Neural progenitor cell (in vitro differentiated cells): ENCODE measurements around the gene RASSF3. TPM values are rescaled to one million over a fixed set of nuclear protein-coding genes. Genes with fewer than 3 reads are reported as not detected.

ENCODE experiments used
- DNase-seq: peaks from one replicate; pipeline ENCODE4 v3.0.0-alpha.2; 2016; ENCODE audit warnings: low spot score
- H2AFZ ChIP-seq: fragments of 200-600 bp; sonication (generic); replicated peaks from 2 replicates; pipeline ENCODE4 v1.6.1; 2016; ENCODE audit warnings: antibody characterized with exemption
- H3F3A ChIP-seq: fragments of 200-600 bp; sonication (generic); 2 replicates; pipeline ENCODE4 v1.6.1; 2016; ENCODE audit warnings: antibody characterized with exemption, low read depth
- H3K27ac ChIP-seq: fragments of 200-600 bp; sonication (generic); 2 replicates; pipeline ENCODE4 v1.5.1; 2016; ENCODE audit warnings: mild to moderate bottlenecking
- H3K27me3 ChIP-seq: fragments of 200-600 bp; sonication (generic); 2 replicates; pipeline ENCODE4 v1.6.1; 2016; ENCODE audit warnings: mild to moderate bottlenecking, moderate library complexity
- H3K36me3 ChIP-seq: fragments of 200-600 bp; sonication (generic); 2 replicates; pipeline ENCODE4 v1.5.1; 2016
- H3K4me1 ChIP-seq: fragments of 200-600 bp; sonication (generic); 2 replicates; pipeline ENCODE4 v1.6.1; 2016; ENCODE audit warnings: mixed run types
- H3K4me2 ChIP-seq: fragments of 200-600 bp; sonication (generic); 2 replicates; pipeline ENCODE4 v1.6.1; 2016
- H3K4me3 ChIP-seq: fragments of 200-600 bp; sonication (generic); 2 replicates; pipeline ENCODE4 v1.5.1; 2016
- H3K79me2 ChIP-seq: fragments of 200-600 bp; sonication (generic); 2 replicates; pipeline ENCODE4 v1.6.1; 2016; ENCODE audit warnings: low read depth
- H3K9ac ChIP-seq: fragments of 200-600 bp; sonication (generic); 2 replicates; pipeline ENCODE4 v1.6.1; 2016
- H3K9me3 ChIP-seq: fragments of 200-600 bp; sonication (generic); 2 replicates; pipeline ENCODE4 v1.5.1; 2016; ENCODE audit warnings: low read depth
- H4K20me1 ChIP-seq: fragments of 200-600 bp; sonication (generic); 2 replicates; pipeline ENCODE4 v1.6.1; 2016; ENCODE audit warnings: low read depth
- H3K27ac Mint-ChIP-seq: 3 replicates; pipeline ENCODE4 v1.8.0; 2021; ENCODE audit warnings: mixed read lengths
- H3K27me3 Mint-ChIP-seq: 2 replicates; pipeline ENCODE4 v1.8.0; 2022; ENCODE audit warnings: low read depth, mild to moderate bottlenecking, inconsistent platforms, moderate library complexity, mixed read lengths; ENCODE audit not compliant: insufficient read depth
- H3K36me3 Mint-ChIP-seq: 3 replicates; pipeline ENCODE4 v1.8.0; 2021; ENCODE audit warnings: mixed read lengths
- H3K4me1 Mint-ChIP-seq: 3 replicates; pipeline ENCODE4 v1.8.0; 2021; ENCODE audit warnings: mixed read lengths
- H3K4me3 Mint-ChIP-seq: 3 replicates; pipeline ENCODE4 v1.8.0; 2021; ENCODE audit warnings: mild to moderate bottlenecking, moderate library complexity, mixed read lengths
- H3K9me3 Mint-ChIP-seq: 3 replicates; pipeline ENCODE4 v1.8.0; 2020; ENCODE audit warnings: mixed read lengths
- EZH2 ChIP-seq: fragments of 200-600 bp; sonication (generic); IDR thresholded peaks from 2 replicates; pipeline ENCODE4 v1.6.1; 2017; ENCODE audit warnings: antibody characterized with exemption, mild to moderate bottlenecking, moderate library complexity
- EZH2phosphoT487 ChIP-seq: fragments of 200-600 bp; sonication (generic); IDR thresholded peaks from 2 replicates; pipeline ENCODE4 v1.6.1; 2017; ENCODE audit warnings: antibody characterized with exemption
- total RNA-seq: library from RNA; depleted of rRNA; stranded (reverse); fragments of >200 nt; gene quantifications from 2 replicates; pipeline ENCODE4 v1.2.3, GENCODE V29; 2015; ENCODE audit warnings: low replicate concordance
- TF ChIP-seq, protein P1 (sequence below): fragments of 200-600 bp; sonication (generic); IDR thresholded peaks from 2 replicates; pipeline ENCODE4 v1.5.1; 2017; ENCODE audit warnings: antibody characterized with exemption, mild to moderate bottlenecking

RASSF3 gene
- total RNA-seq, 1 donor from 2014 or later, result 14.5 TPM

DNA sequence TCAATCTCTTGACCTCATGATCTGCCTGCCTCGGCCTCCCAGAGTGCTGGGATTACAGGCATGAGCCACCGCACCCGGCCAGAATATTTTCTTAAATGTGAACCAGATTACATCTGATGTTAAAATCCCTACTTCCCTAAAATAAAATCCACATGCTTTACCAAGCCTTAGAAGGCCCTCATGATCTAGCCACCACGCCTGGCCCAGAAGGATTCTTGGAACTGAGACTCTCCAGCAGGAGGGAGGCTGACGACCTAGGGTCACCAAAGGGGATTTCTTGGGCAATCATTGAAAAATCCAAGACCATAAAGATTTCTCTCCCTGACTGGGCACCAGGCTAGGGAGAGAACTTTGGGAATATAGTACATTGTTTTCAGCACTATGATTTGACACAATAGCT is 25.2 kb upstream of the RASSF3 start:
- Mint-ChIP-seq H3K36me3 (no peaks in the 10 kb centered on the region), H3K27ac (no peak overlapping the region), H3K27me3 (no peaks in the 10 kb centered on the region), H3K9me3 (no peaks in the 10 kb centered on the region), H3K4me1 (peaks cover 29% of the 10 kb centered on the region), H3K4me3 (no peak overlapping the region)
- H2AFZ ChIP-seq, result no peak overlapping the region
- H3K4me1 ChIP-seq, result peaks cover 13% of the 10 kb centered on the region
- no peaks in the 10 kb centered on the region for H4K20me1 ChIP-seq
- no peak overlapping the region for H3K27ac ChIP-seq
- no peaks in the 10 kb centered on the region for H3F3A ChIP-seq
- no peak overlapping the region for H3K9ac ChIP-seq
- no peaks in the 10 kb centered on the region for H3K9me3 ChIP-seq
- DNase-seq, result no peak
- no peaks in the 10 kb centered on the region for H3K27me3 ChIP-seq
- no peaks in the 10 kb centered on the region for H3K36me3 ChIP-seq
- TF ChIP-seq EZH2 (no peak), EZH2phosphoT487 (no peak)
- TF ChIP-seq, protein P1, sequence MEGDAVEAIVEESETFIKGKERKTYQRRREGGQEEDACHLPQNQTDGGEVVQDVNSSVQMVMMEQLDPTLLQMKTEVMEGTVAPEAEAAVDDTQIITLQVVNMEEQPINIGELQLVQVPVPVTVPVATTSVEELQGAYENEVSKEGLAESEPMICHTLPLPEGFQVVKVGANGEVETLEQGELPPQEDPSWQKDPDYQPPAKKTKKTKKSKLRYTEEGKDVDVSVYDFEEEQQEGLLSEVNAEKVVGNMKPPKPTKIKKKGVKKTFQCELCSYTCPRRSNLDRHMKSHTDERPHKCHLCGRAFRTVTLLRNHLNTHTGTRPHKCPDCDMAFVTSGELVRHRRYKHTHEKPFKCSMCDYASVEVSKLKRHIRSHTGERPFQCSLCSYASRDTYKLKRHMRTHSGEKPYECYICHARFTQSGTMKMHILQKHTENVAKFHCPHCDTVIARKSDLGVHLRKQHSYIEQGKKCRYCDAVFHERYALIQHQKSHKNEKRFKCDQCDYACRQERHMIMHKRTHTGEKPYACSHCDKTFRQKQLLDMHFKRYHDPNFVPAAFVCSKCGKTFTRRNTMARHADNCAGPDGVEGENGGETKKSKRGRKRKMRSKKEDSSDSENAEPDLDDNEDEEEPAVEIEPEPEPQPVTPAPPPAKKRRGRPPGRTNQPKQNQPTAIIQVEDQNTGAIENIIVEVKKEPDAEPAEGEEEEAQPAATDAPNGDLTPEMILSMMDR, result no peak
- no peak overlapping the region for H3K4me2 ChIP-seq
- H3K79me2 ChIP-seq, result no peaks in the 10 kb centered on the region
- no peak overlapping the region for H3K4me3 ChIP-seq

DNA sequence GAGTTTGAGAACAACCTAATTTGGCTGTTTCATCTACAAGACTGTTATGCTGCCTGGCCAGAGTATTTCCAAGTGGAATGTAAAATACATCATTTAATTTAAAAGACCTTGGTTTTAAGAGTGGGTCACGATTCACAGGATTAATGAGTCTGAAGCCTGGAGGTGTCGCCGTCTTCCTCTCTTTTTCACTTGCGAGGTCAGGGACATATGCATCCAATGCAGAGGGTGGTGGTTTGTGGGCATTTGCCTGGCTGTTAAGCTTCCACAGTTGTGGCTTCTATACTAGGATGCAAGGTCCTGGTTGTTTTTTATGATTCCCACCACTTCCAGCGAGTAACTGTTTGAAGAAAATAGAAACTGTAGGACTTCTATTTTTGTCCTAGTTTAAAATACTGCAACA is 22.8 kb upstream of the RASSF3 start:
- peaks cover 10% of the 10 kb centered on the region for H3K4me1 ChIP-seq
- no peaks in the 10 kb centered on the region for H3K9me3 ChIP-seq
- no peak for DNase-seq
- no peaks in the 10 kb centered on the region for H3K27me3 ChIP-seq
- TF ChIP-seq EZH2 (no peak), EZH2phosphoT487 (no peak)
- TF ChIP-seq, protein P1, result no peak
- H3K9me3 Mint-ChIP-seq, result no peaks in the 10 kb centered on the region
- no peak overlapping the region for H3K4me2 ChIP-seq
- no peak overlapping the region for H3K4me3 Mint-ChIP-seq
- H3K27ac Mint-ChIP-seq, result no peak overlapping the region
- no peaks in the 10 kb centered on the region for H3K27me3 Mint-ChIP-seq
- H3K36me3 Mint-ChIP-seq, result no peaks in the 10 kb centered on the region
- no peak overlapping the region for H3K4me3 ChIP-seq
- H4K20me1 ChIP-seq, result no peaks in the 10 kb centered on the region
- no peak overlapping the region for H3K27ac ChIP-seq
- H3K79me2 ChIP-seq, result no peaks in the 10 kb centered on the region
- peaks cover 24% of the 10 kb centered on the region for H3K4me1 Mint-ChIP-seq
- H3K9ac ChIP-seq, result no peak overlapping the region
- H3K36me3 ChIP-seq, result no peaks in the 10 kb centered on the region
- no peak overlapping the region for H2AFZ ChIP-seq
- H3F3A ChIP-seq, result no peaks in the 10 kb centered on the region

- Mint-ChIP-seq H3K27ac (no peak overlapping the region), H3K4me3 (no peak overlapping the region), H3K9me3 (no peaks in the 10 kb centered on the region), H3K27me3 (no peaks in the 10 kb centered on the region), H3K4me1 (peaks cover under 1% of the 10 kb centered on the region), H3K36me3 (no peaks in the 10 kb centered on the region)
- no peaks in the 10 kb centered on the region for H3K4me1 ChIP-seq
- no peak for TF ChIP-seq EZH2phosphoT487
- TF ChIP-seq, protein P1, result no peak
- TF ChIP-seq EZH2, result no peak
- no peak overlapping the region for H2AFZ ChIP-seq
- H3K79me2 ChIP-seq, result no peaks in the 10 kb centered on the region
- DNase-seq, result no peak
- H3K36me3 ChIP-seq, result no peaks in the 10 kb centered on the region
- no peak overlapping the region for H3K4me3 ChIP-seq
- H3K9ac ChIP-seq, result no peak overlapping the region
- H3K4me2 ChIP-seq, result no peak overlapping the region
- no peaks in the 10 kb centered on the region for H4K20me1 ChIP-seq
- H3F3A ChIP-seq, result no peaks in the 10 kb centered on the region
- no peaks in the 10 kb centered on the region for H3K9me3 ChIP-seq
- H3K27me3 ChIP-seq, result no peaks in the 10 kb centered on the region
- H3K27ac ChIP-seq, result no peak overlapping the region
Observed at GRCh38 chr12:64590183-64590582, 20.1 kb upstream of the RASSF3 start.
